Measurements from ENCODE around the gene RXFP1. TPM values are rescaled to one million over a fixed set of nuclear protein-coding genes. Genes with fewer than 3 reads are reported as not detected.

The RXFP1 gene
- polyA plus RNA-seq, 1 donor from 2014 or later, result 0.12 TPM

DNA sequence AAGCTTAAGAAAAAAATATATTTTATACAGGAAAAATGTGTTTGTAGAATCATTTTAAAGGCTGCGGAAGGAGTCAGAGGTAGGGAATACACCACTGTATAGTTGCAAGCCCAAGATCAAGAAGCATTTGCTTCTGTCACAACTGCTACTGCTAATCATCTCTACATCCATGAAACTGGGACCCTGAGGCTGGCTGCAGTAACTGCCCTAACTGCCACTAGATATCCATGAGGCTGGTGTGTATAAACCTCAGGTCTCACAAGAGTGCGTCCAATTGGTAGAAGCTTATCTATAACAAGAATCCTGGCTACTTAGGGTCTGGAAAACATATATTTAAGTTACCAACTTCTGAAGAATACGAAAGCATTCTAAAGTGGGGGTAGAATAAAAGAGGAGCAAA is 69.1 kb downstream of the RXFP1 start:
- Histone ChIP-seq H3K27ac (ENCODE audit: low read length) (no peak overlapping the region), H4K20me1 (ENCODE audit: insufficient read depth) (no peaks in the 10 kb centered on the region), H3F3A (ENCODE audit: insufficient read depth, low read length, poor library complexity, severe bottlenecking) (no peaks in the 10 kb centered on the region), H3K27me3 (ENCODE audit: insufficient read depth, low read depth, low read length) (no peaks in the 10 kb centered on the region), H3K36me3 (ENCODE audit: insufficient read depth, low read length) (no peaks in the 10 kb centered on the region), H3K9me2 (ENCODE audit: insufficient read depth, low read length) (no peaks in the 10 kb centered on the region), H3K4me2 (ENCODE audit: low read length) (no peak overlapping the region), H3K9ac (ENCODE audit: low read length) (no peak overlapping the region), H2AFZ (ENCODE audit: low read depth, low read length) (no peak overlapping the region), H3K79me2 (replicated peaks; ENCODE audit: insufficient read depth, low read length) (no peaks in the 10 kb centered on the region), H3K9me3 (ENCODE audit: low read length) (no peaks in the 10 kb centered on the region), H3K4me3 (ENCODE audit: low read length) (no peak overlapping the region)
- TF ChIP-seq MXI1 (conservative IDR thresholded peaks at IDR 0.05; ENCODE audit: poor library complexity, severe bottlenecking), result no peak
- TF ChIP-seq TAF1 (IDR thresholded peaks at IDR 0.05; ENCODE audit: low read depth), result no peak
- TF ChIP-seq, protein P1, sequence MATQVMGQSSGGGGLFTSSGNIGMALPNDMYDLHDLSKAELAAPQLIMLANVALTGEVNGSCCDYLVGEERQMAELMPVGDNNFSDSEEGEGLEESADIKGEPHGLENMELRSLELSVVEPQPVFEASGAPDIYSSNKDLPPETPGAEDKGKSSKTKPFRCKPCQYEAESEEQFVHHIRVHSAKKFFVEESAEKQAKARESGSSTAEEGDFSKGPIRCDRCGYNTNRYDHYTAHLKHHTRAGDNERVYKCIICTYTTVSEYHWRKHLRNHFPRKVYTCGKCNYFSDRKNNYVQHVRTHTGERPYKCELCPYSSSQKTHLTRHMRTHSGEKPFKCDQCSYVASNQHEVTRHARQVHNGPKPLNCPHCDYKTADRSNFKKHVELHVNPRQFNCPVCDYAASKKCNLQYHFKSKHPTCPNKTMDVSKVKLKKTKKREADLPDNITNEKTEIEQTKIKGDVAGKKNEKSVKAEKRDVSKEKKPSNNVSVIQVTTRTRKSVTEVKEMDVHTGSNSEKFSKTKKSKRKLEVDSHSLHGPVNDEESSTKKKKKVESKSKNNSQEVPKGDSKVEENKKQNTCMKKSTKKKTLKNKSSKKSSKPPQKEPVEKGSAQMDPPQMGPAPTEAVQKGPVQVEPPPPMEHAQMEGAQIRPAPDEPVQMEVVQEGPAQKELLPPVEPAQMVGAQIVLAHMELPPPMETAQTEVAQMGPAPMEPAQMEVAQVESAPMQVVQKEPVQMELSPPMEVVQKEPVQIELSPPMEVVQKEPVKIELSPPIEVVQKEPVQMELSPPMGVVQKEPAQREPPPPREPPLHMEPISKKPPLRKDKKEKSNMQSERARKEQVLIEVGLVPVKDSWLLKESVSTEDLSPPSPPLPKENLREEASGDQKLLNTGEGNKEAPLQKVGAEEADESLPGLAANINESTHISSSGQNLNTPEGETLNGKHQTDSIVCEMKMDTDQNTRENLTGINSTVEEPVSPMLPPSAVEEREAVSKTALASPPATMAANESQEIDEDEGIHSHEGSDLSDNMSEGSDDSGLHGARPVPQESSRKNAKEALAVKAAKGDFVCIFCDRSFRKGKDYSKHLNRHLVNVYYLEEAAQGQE (IDR thresholded peaks at IDR 0.05; ENCODE audit: borderline replicate concordance), result no peak
- no peak for TF ChIP-seq POLR2AphosphoS5 (IDR thresholded peaks at IDR 0.05)
- TF ChIP-seq, protein P2, sequence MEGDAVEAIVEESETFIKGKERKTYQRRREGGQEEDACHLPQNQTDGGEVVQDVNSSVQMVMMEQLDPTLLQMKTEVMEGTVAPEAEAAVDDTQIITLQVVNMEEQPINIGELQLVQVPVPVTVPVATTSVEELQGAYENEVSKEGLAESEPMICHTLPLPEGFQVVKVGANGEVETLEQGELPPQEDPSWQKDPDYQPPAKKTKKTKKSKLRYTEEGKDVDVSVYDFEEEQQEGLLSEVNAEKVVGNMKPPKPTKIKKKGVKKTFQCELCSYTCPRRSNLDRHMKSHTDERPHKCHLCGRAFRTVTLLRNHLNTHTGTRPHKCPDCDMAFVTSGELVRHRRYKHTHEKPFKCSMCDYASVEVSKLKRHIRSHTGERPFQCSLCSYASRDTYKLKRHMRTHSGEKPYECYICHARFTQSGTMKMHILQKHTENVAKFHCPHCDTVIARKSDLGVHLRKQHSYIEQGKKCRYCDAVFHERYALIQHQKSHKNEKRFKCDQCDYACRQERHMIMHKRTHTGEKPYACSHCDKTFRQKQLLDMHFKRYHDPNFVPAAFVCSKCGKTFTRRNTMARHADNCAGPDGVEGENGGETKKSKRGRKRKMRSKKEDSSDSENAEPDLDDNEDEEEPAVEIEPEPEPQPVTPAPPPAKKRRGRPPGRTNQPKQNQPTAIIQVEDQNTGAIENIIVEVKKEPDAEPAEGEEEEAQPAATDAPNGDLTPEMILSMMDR (IDR thresholded peaks at IDR 0.05; ENCODE audit: poor library complexity, severe bottlenecking), result no peak
- TF ChIP-seq SMC3 (conservative IDR thresholded peaks at IDR 0.05; ENCODE audit: poor library complexity), result no peak
- no peak for TF ChIP-seq EP300 (conservative IDR thresholded peaks at IDR 0.05; ENCODE audit: poor library complexity, severe bottlenecking)
- no peak for TF ChIP-seq EZH2 (IDR thresholded peaks at IDR 0.05; ENCODE audit: borderline replicate concordance, insufficient read depth, low read length, poor library complexity, severe bottlenecking)

DNA sequence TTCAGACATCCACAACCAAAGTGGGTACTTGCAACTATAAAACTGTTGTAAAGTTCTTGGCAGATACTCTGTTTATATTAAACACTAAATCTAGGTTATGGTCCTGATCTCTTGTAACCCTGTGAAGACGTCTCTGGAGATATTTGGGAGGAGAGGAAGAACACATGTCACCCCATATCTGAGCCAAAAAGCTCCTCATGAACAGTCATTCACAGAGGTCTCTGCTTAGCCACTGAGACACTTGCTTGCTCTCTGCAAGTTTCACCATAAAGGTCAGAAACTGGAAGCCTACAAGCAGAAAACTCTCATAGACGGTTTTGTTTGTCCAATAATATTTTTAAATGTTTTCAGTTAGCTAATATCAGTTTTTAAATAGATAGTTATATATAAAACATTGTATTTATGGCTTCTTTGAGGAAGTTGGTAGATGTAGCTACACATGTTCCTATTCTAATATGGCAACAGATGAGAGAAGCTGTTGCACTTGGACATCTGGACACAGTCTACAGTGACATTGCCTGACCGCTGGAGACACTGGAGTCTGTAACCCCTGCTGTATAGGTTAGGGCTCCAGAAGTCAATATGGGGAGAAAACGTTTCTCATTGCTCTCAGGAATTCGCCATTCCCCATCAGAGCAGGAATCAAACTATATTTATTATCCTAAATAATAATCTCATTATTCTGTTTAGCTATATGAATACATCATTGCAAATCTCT is 76.4 kb downstream of the RXFP1 start:
- Histone ChIP-seq H3K27ac (ENCODE audit: low read length) (no peak overlapping the region), H3K9me2 (ENCODE audit: insufficient read depth, low read length) (no peaks in the 10 kb centered on the region), H3K4me2 (ENCODE audit: low read length) (no peak overlapping the region), H3K27me3 (ENCODE audit: insufficient read depth, low read depth, low read length) (no peaks in the 10 kb centered on the region), H3K36me3 (ENCODE audit: insufficient read depth, low read length) (no peaks in the 10 kb centered on the region), H3K4me3 (ENCODE audit: low read length) (no peak overlapping the region), H3F3A (ENCODE audit: insufficient read depth, low read length, poor library complexity, severe bottlenecking) (no peaks in the 10 kb centered on the region), H2AFZ (ENCODE audit: low read depth, low read length) (no peak overlapping the region), H3K79me2 (replicated peaks; ENCODE audit: insufficient read depth, low read length) (no peaks in the 10 kb centered on the region), H3K9me3 (ENCODE audit: low read length) (no peaks in the 10 kb centered on the region), H4K20me1 (ENCODE audit: insufficient read depth) (no peaks in the 10 kb centered on the region), H3K9ac (ENCODE audit: low read length) (no peak overlapping the region)
- TF ChIP-seq MXI1 (conservative IDR thresholded peaks at IDR 0.05; ENCODE audit: poor library complexity, severe bottlenecking) (no peak), SMC3 (conservative IDR thresholded peaks at IDR 0.05; ENCODE audit: poor library complexity) (no peak), EZH2 (IDR thresholded peaks at IDR 0.05; ENCODE audit: borderline replicate concordance, insufficient read depth, low read length, poor library complexity, severe bottlenecking) (no peak), EP300 (conservative IDR thresholded peaks at IDR 0.05; ENCODE audit: poor library complexity, severe bottlenecking) (no peak), POLR2AphosphoS5 (IDR thresholded peaks at IDR 0.05) (no peak)
- TF ChIP-seq, protein P1 (IDR thresholded peaks at IDR 0.05; ENCODE audit: borderline replicate concordance), result no peak
- TF ChIP-seq, protein P2 (IDR thresholded peaks at IDR 0.05; ENCODE audit: poor library complexity, severe bottlenecking), result no peak

Data from neural cell (in vitro differentiated cells).